Mucosa of stomach (tissue), 1 donor: ENCODE results near the gene FTSJ3.
A peak's percentile ranks its signal among the peaks of the same experiment; 100 is the strongest.
"Not testable (repeated sequence)": the region's sequence is repeated elsewhere in the genome, so short reads cannot be mapped to it uniquely, and the experiment has no call there.

Experiments used
- H3K27me3 ChIP-seq: one replicate; pipeline ENCODE4 v1.7.0; 2013; ENCODE audit warnings: mild to moderate bottlenecking, low read length; ENCODE audit not compliant: control insufficient read depth, insufficient read depth
- H3K36me3 ChIP-seq: one replicate; pipeline ENCODE4 v1.7.0; 2013; ENCODE audit warnings: low read length; ENCODE audit not compliant: control insufficient read depth, insufficient read depth
- H3K4me1 ChIP-seq: one replicate; pipeline ENCODE4 v1.7.0; 2013; ENCODE audit warnings: mild to moderate bottlenecking, low read length; ENCODE audit not compliant: control insufficient read depth, insufficient read depth
- H3K4me3 ChIP-seq: one replicate; pipeline ENCODE4 v1.7.0; 2013; ENCODE audit warnings: low read length
- H3K9ac ChIP-seq: one replicate; pipeline ENCODE4 v1.7.0; 2013; ENCODE audit warnings: mild to moderate bottlenecking, low read length, moderate library complexity
- H3K9me3 ChIP-seq: one replicate; pipeline ENCODE4 v1.7.0; 2013; ENCODE audit warnings: mild to moderate bottlenecking, low read length, moderate library complexity; ENCODE audit not compliant: control insufficient read depth
- donor health status: Pancreatic carcinoma.

FTSJ3 gene

GRCh38 chr17:63827002-63827800, at the start of gene FTSJ3, which contains the start of gene PSMC5:
Gene FTSJ3 (minus strand): TSS chr17:63827663. CDS start chr17:63826902, 761 bp downstream.
Gene PSMC5 (plus strand): TSS chr17:63827431. CDS start chr17:63827491, 60 bp downstream.
- H3K9me3 ChIP-seq = no peaks in the 10 kb centered on the region
- H3K27me3 ChIP-seq = no peaks in the 10 kb centered on the region
- H3K4me3 ChIP-seq = peak within 1 kb of the TSS; percentile 90
- H3K4me1 ChIP-seq = peaks cover 19% of the 10 kb centered on the region
- H3K9ac ChIP-seq = peak within 1 kb of the TSS; percentile 85
- peaks cover 24% of the 10 kb centered on the region for H3K36me3 ChIP-seq

- H3K4me3 ChIP-seq, H3K36me3 ChIP-seq, H3K27me3 ChIP-seq, H3K9me3 ChIP-seq, H3K4me1 ChIP-seq, H3K9ac ChIP-seq: not testable (repeated sequence)
These were observed 47.2 kb upstream of the FTSJ3 start for GRCh38 chr17:63874693-63875092.

GRCh38 chr17:63874061-63874626, 46.7 kb upstream of the FTSJ3 start:
- not testable (repeated sequence) for H3K9ac ChIP-seq, H3K9me3 ChIP-seq, H3K4me3 ChIP-seq, H3K36me3 ChIP-seq, H3K4me1 ChIP-seq, H3K27me3 ChIP-seq

GRCh38 chr17:63873577-63873976, 46.1 kb upstream of the FTSJ3 start, which contains the start of gene CSH2:
Gene CSH2 (minus strand): TSS chr17:63873677. CDS start chr17:63873614, 63 bp downstream.
- not testable (repeated sequence) for H3K4me3 ChIP-seq, H3K9ac ChIP-seq, H3K4me1 ChIP-seq, H3K9me3 ChIP-seq, H3K27me3 ChIP-seq, H3K36me3 ChIP-seq

GRCh38 chr17:63871646-63872365, 44.3 kb upstream of the FTSJ3 start:
- H3K9ac ChIP-seq, H3K4me1 ChIP-seq, H3K9me3 ChIP-seq, H3K27me3 ChIP-seq, H3K36me3 ChIP-seq, H3K4me3 ChIP-seq: not testable (repeated sequence)

- H3K36me3 ChIP-seq, H3K9ac ChIP-seq, H3K4me1 ChIP-seq, H3K4me3 ChIP-seq, H3K27me3 ChIP-seq, H3K9me3 ChIP-seq: not testable (repeated sequence)
These were observed 42.8 kb upstream of the FTSJ3 start for GRCh38 chr17:63870292-63870665.

- H3K9ac ChIP-seq, H3K4me3 ChIP-seq, H3K36me3 ChIP-seq, H3K27me3 ChIP-seq, H3K9me3 ChIP-seq, H3K4me1 ChIP-seq: not testable (repeated sequence)
These were observed 42.2 kb upstream of the FTSJ3 start for GRCh38 chr17:63869491-63870291.

GRCh38 chr17:63866625-63867024, 39.2 kb upstream of the FTSJ3 start:
- not testable (repeated sequence) for H3K9ac ChIP-seq, H3K27me3 ChIP-seq, H3K9me3 ChIP-seq, H3K4me3 ChIP-seq, H3K36me3 ChIP-seq, H3K4me1 ChIP-seq

- Histone ChIP-seq H3K36me3 (no peaks in the 10 kb centered on the region), H3K4me3 (no peak overlapping the region), H3K4me1 (no peaks in the 10 kb centered on the region), H3K27me3 (no peaks in the 10 kb centered on the region), H3K9ac (no peak overlapping the region), H3K9me3 (no peaks in the 10 kb centered on the region)
These were observed 31.8 kb upstream of the FTSJ3 start for GRCh38 chr17:63859257-63859656.

- H3K4me1 ChIP-seq, H3K4me3 ChIP-seq, H3K36me3 ChIP-seq, H3K9me3 ChIP-seq, H3K9ac ChIP-seq, H3K27me3 ChIP-seq: not testable (repeated sequence)
These were observed 29.0 kb upstream of the FTSJ3 start for GRCh38 chr17:63856425-63856824.

GRCh38 chr17:63855185-63855584, 27.7 kb upstream of the FTSJ3 start:
- Histone ChIP-seq H3K9ac (no peak overlapping the region), H3K36me3 (no peaks in the 10 kb centered on the region), H3K4me3 (no peak overlapping the region), H3K27me3 (no peaks in the 10 kb centered on the region), H3K4me1 (no peaks in the 10 kb centered on the region), H3K9me3 (no peaks in the 10 kb centered on the region)

- H3K9ac ChIP-seq = no peak overlapping the region
- no peaks in the 10 kb centered on the region for H3K4me1 ChIP-seq
- H3K9me3 ChIP-seq = no peaks in the 10 kb centered on the region
- H3K4me3 ChIP-seq = no peak overlapping the region
- no peaks in the 10 kb centered on the region for H3K36me3 ChIP-seq
- H3K27me3 ChIP-seq = no peaks in the 10 kb centered on the region
These were observed 27.2 kb upstream of the FTSJ3 start for GRCh38 chr17:63854709-63855108.
